ENCODE results near the gene HBM. TPM values are rescaled to one million over a fixed set of nuclear protein-coding genes. Genes with fewer than 3 reads are reported as not detected.
"Not testable (repeated sequence)": the region's sequence is repeated elsewhere in the genome, so short reads cannot be mapped to it uniquely, and the experiment has no call there.

HBM gene
- 1.2 TPM for total RNA-seq
- long read RNA-seq = 0 reads

GRCh38 chr16:165539-166374 is at the start of gene HBM:
HBM (plus strand) TSS chr16:165978; CDS start chr16:165998, 20 bp downstream.
- intact Hi-C loops (cut with DNase I) = no loop called here
- no peak for DNase-seq (ENCODE audit: low spot score)

GRCh38 chr16:116015-116414 is 49.8 kb upstream of the HBM start:
- no peak for DNase-seq (ENCODE audit: low spot score)
- intact Hi-C loops (cut with DNase I) = no loop called here

- no peak for DNase-seq (ENCODE audit: low spot score)
- intact Hi-C loops (cut with DNase I) = no loop called here
Observed at GRCh38 chr16:117379-118365, 48.1 kb upstream of the HBM start.

GRCh38 chr16:118857-119256 is 46.9 kb upstream of the HBM start:
- DNase-seq (ENCODE audit: low spot score) = no peak

GRCh38 chr16:119295-119694 is 46.5 kb upstream of the HBM start:
- DNase-seq (ENCODE audit: low spot score) = no peak
- intact Hi-C loops (cut with DNase I) = no loop called here

More at GRCh38 chr16:118857-119256, 46.9 kb upstream of the HBM start:
- intact Hi-C loops (cut with DNase I) = no loop called here

GRCh38 chr16:119835-120491 is 45.8 kb upstream of the HBM start:
- DNase-seq (ENCODE audit: low spot score) = no peak
- intact Hi-C loops (cut with DNase I) = no loop called here

GRCh38 chr16:120756-121155 is 45.0 kb upstream of the HBM start:
- DNase-seq (ENCODE audit: low spot score) = no peak
- intact Hi-C loops (cut with DNase I) = no loop called here

- no peak for DNase-seq (ENCODE audit: low spot score)
- intact Hi-C loops (cut with DNase I) = no loop called here
Observed at GRCh38 chr16:122361-122760, 43.4 kb upstream of the HBM start.

- intact Hi-C loops (cut with DNase I); DNase-seq (ENCODE audit: low spot score): not testable (repeated sequence)
Observed at GRCh38 chr16:123558-124350, 42.0 kb upstream of the HBM start.

GRCh38 chr16:125011-125410 is 40.8 kb upstream of the HBM start:
- intact Hi-C loops (cut with DNase I) = no loop called here
- no peak for DNase-seq (ENCODE audit: low spot score)

- intact Hi-C loops (cut with DNase I) = no loop called here
- DNase-seq (ENCODE audit: low spot score) = no peak
Observed at GRCh38 chr16:129075-129474, 36.7 kb upstream of the HBM start.

GRCh38 chr16:130533-131173 is 35.1 kb upstream of the HBM start:
- DNase-seq (ENCODE audit: low spot score) = no peak
- intact Hi-C loops (cut with DNase I) = no loop called here

- intact Hi-C loops (cut with DNase I) = no loop called here
- DNase-seq (ENCODE audit: low spot score) = no peak
Observed at GRCh38 chr16:132120-132519, 33.7 kb upstream of the HBM start.

- intact Hi-C loops (cut with DNase I) = no loop called here
- no peak for DNase-seq (ENCODE audit: low spot score)
Observed at GRCh38 chr16:133716-134115, 32.1 kb upstream of the HBM start.

- no peak for DNase-seq (ENCODE audit: low spot score)
- intact Hi-C loops (cut with DNase I) = loop anchor here (2.0 kb wide), 1 partner anchor 97 kb away; the partner anchor contains the start of gene FAM234A
Observed at GRCh38 chr16:138049-138417, 27.7 kb upstream of the HBM start.

GRCh38 chr16:140175-140857 is 25.5 kb upstream of the HBM start:
- intact Hi-C loops (cut with DNase I) = no loop called here
- no peak for DNase-seq (ENCODE audit: low spot score)

GRCh38 chr16:142405-142967 is 23.3 kb upstream of the HBM start:
- intact Hi-C loops (cut with DNase I) = no loop called here
- DNase-seq (ENCODE audit: low spot score) = no peak

- intact Hi-C loops (cut with DNase I) = no loop called here
- no peak for DNase-seq (ENCODE audit: low spot score)
Observed at GRCh38 chr16:143047-143446, 22.7 kb upstream of the HBM start.
